Measurements from ENCODE around the gene CES4A.

- TF ChIP-seq CTCF (IDR thresholded peaks at IDR 0.05; ENCODE audit: poor library complexity) (no peak), EZH2phosphoT487 (IDR thresholded peaks at IDR 0.05; ENCODE audit: low read depth, severe bottlenecking, unreplicated experiment) (no peak), EZH2 (IDR thresholded peaks at IDR 0.05; ENCODE audit: borderline replicate concordance) (no peak)
These were observed 42.0 kb downstream of the CES4A start for GRCh38 chr16:67030221-67030962.
